GM12878 (cell line): ENCODE data around the gene TRAF7.

Experiments
- CTCF ChIP-seq, 3 experiments: IDR thresholded peaks in 2 of 3; conservative IDR thresholded peaks in 1 of 3; 2 replicates each; pipeline ENCODE4 v1.5.1; 2011; ENCODE audit warnings: low read depth in 3 of 3, low read length in 3 of 3, mild to moderate bottlenecking in 3 of 3, control low read depth in 2 of 3, moderate library complexity in 2 of 3, inconsistent platforms in 1 of 3, mixed read lengths in 1 of 3; ENCODE audit not compliant: control insufficient read depth in 2 of 3, insufficient read depth in 1 of 3; ENCODE audit errors: extremely low read depth in 1 of 3
- EGR1 ChIP-seq, 2 experiments: IDR thresholded peaks; 1 replicate in 1 of 2; 2 replicates in 1 of 2; pipeline ENCODE4 v1.6.1; 2011 to 2012; ENCODE audit warnings: low read depth in 2 of 2, low read length in 2 of 2, borderline replicate concordance in 1 of 2, mild to moderate bottlenecking in 1 of 2, moderate library complexity in 1 of 2
- ESRRA ChIP-seq: IDR thresholded peaks from 2 replicates; pipeline ENCODE4 v1.6.1; 2012; ENCODE audit warnings: mild to moderate bottlenecking, low read length, improper control_type of control experiment
- ETV6 ChIP-seq, 2 experiments: fragments of 450-650 bp in 1 of 2; IDR thresholded peaks in 1 of 2; conservative IDR thresholded peaks in 1 of 2; 2 replicates each; pipeline ENCODE4 v1.6.1; 2014; ENCODE audit warnings: antibody characterized with exemption in 1 of 2, borderline replicate concordance in 1 of 2, low read depth in 1 of 2, mild to moderate bottlenecking in 1 of 2, moderate library complexity in 1 of 2
- EZH2 ChIP-seq: IDR thresholded peaks from 2 replicates; pipeline ENCODE4 v1.6.1; 2012; ENCODE audit warnings: low read depth, mild to moderate bottlenecking, control low read depth, inconsistent platforms, low read length, borderline replicate concordance; ENCODE audit not compliant: control insufficient read depth
- GABPA ChIP-seq: IDR thresholded peaks from 2 replicates; pipeline ENCODE4 v1.6.1; 2014; ENCODE audit warnings: antibody characterized with exemption, low read depth, mild to moderate bottlenecking, inconsistent platforms
- JUNB ChIP-seq: IDR thresholded peaks from 2 replicates; pipeline ENCODE4 v1.6.1; 2016; ENCODE audit warnings: antibody characterized with exemption, mild to moderate bottlenecking
- MAX ChIP-seq: IDR thresholded peaks from 2 replicates; pipeline ENCODE4 v1.6.1; 2012; ENCODE audit warnings: low read depth, low read length, improper control_type of control experiment
- NBN ChIP-seq: fragments of 450-650 bp; IDR thresholded peaks from 2 replicates; pipeline ENCODE4 v1.6.1; 2016
- NR2C2 ChIP-seq: IDR thresholded peaks from 2 replicates; pipeline ENCODE4 v1.6.1; 2011; ENCODE audit warnings: borderline replicate concordance, low read depth; ENCODE audit not compliant: control insufficient read depth, insufficient read length
- POLR2A ChIP-seq: IDR thresholded peaks from 2 replicates; pipeline ENCODE4 v1.6.1; 2011; ENCODE audit warnings: low read depth, mild to moderate bottlenecking, low read length
- TAF1 ChIP-seq: IDR thresholded peaks from 2 replicates; pipeline ENCODE4 v1.6.1; 2011; ENCODE audit warnings: mild to moderate bottlenecking, low read depth, low read length, borderline replicate concordance
- USF1 ChIP-seq: IDR thresholded peaks from 2 replicates; pipeline ENCODE4 v1.6.1; 2011; ENCODE audit warnings: borderline replicate concordance, low read depth, mild to moderate bottlenecking, moderate library complexity, mixed read lengths, low read length; ENCODE audit not compliant: insufficient read depth; ENCODE audit errors: extremely low read length

GRCh38 chr16:2142942-2143877, 12.4 kb upstream of the TRAF7 start:
- TF ChIP-seq CTCF (IDR thresholded peaks at IDR 0.05 in 2 of 3, conservative IDR thresholded peaks at IDR 0.05 in 1 of 3; ENCODE audit: control insufficient read depth in 2 of 3, extremely low read depth in 1 of 3, insufficient read depth in 1 of 3, low read depth in 3 of 3, low read length in 3 of 3), result no peak
- TF ChIP-seq EGR1 (IDR thresholded peaks at IDR 0.05; ENCODE audit: borderline replicate concordance in 1 of 2, low read depth in 2 of 2, low read length in 2 of 2), result no peak
- no peak for TF ChIP-seq POLR2A
- no peak for TF ChIP-seq NBN
- no peak for TF ChIP-seq USF1
- TF ChIP-seq JUNB, result no peak
- no peak for TF ChIP-seq ETV6 (conservative IDR thresholded peaks at IDR 0.05 in 1 of 2, IDR thresholded peaks at IDR 0.05 in 1 of 2; ENCODE audit: borderline replicate concordance in 1 of 2, low read depth in 1 of 2)
- no peak for TF ChIP-seq MAX
- no peak for TF ChIP-seq GABPA
- no peak for TF ChIP-seq NR2C2
- no peak for TF ChIP-seq TAF1
- no peak for TF ChIP-seq ESRRA
- no peak for TF ChIP-seq EZH2
